GM18909 (cell line): ENCODE data around the gene GAS6.
"Not testable (repeated sequence)": the region's sequence is repeated elsewhere in the genome, so short reads cannot be mapped to it uniquely, and the experiment has no call there.

Experiments
- ATAC-seq: cut with Tn5 transposase; IDR thresholded peaks from one replicate; pipeline ENCODE4 v1.9.1; 2021; ENCODE audit warnings: mild to moderate bottlenecking; ENCODE audit not compliant: unreplicated experiment, poor library complexity

The GAS6 gene

GRCh38 chr13:113863524-113864272 is at the start of gene GAS6:
Gene GAS6 (minus strand): TSS chr13:113864076. CDS start chr13:113863920, 156 bp downstream.
- ATAC-seq: no peak

DNA sequence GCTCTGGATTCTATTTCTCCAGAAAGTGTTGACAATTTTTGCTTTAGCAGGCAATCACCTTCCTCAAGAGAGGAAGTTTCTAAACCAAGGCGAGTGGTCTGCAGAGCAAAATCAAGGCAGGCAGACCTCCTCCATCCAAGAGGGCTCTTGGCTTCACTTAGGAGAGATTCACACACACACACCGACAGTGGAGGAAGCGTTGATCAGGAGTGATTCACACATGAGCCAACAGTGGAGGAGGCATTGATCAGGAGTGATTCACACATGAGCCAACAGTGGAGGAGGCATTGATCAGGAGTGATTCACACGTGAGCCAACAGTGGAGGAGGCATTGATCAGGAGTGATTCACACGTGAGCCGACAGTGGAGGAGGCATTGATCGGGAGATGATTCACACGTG is 49.5 kb upstream of the GAS6 start:
- ATAC-seq: not testable (repeated sequence)

DNA sequence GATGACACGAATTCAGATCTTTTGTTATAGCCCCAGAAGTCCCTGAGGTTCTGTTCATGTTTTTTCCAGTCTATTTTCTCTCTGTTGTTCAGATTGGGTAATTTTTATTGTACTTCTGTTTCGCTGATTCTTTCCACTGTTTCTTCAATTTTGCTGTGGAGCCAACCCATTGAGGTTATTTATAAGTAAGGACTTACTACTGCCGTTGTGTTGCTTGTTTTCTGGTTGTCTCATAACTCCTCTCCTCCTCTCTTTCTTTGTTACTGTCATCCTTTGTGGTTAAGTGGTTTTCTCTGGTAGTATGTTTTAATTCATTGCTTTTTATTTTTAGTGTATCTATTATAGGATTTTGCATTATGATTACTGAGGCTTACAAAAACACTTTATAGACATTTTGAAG is 48.7 kb upstream of the GAS6 start:
- ATAC-seq: no peak

- ATAC-seq: no peak
Measured at GRCh38 chr13:113907635-113908617, 44.0 kb upstream of the GAS6 start.

GRCh38 chr13:113906571-113906970 is 42.7 kb upstream of the GAS6 start:
- ATAC-seq: no peak

DNA sequence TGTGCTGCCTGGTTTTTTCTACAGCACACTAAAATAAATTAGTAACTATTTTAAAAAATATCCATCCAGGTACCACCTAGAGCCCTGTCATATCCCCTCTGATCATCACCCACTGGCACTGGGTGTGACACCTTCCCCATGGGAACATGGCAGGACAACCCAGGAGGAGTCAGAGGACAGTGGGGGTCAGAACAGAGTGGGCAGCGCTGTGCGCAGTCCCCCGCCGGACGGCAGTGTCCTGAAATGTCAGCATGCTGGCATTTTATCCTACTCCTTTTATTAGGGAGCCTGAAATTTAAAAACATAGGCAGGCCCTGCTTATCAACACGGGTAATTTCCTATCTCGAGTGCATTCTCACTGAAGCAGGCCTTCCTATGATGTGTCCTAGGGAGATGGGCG is 42.1 kb upstream of the GAS6 start:
- ATAC-seq: no peak

GRCh38 chr13:113905018-113905417 is 41.1 kb upstream of the GAS6 start:
- ATAC-seq: no peak

GRCh38 chr13:113904411-113904810 is 40.5 kb upstream of the GAS6 start:
- no peak for ATAC-seq

DNA sequence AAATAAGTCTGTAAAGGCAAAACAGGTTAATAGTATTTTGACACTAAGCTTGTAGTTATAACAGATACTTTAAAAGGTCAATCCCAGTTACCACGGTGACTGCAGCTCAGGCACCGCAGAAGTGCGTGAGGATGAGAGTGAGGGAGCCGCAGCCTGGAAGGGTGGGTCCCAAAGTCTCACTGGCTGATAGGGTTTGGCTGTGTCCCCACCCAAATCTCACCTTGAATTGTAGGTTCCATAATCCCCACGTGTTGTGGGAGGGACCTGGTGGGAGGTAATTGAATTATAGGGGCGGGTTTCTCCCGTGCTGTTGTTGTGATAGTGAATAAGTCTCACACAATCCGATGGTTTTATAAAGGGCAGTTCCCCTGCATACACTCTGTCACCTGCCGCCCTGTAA is 40.0 kb upstream of the GAS6 start:
- ATAC-seq: no peak

- no peak for ATAC-seq
Measured at GRCh38 chr13:113902986-113903775, 39.3 kb upstream of the GAS6 start.

DNA sequence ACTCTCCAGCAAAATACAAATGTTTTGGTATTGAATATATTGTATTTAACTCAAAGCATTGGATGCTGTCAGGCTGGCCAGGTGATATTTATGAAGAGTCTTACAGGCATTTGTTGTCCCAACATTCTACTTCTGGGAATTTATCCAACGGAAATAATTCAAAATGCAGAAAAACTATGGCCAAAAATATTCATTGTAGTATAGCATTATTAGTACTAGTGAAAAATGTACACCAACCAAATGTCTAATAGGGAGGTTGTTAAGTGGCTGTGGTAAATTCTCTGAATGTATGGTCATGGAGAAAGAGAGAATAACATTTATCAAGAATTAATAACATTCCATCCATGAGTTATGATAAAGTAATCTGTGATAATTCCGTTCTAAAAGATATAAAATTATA is 38.6 kb upstream of the GAS6 start:
- no peak for ATAC-seq

DNA sequence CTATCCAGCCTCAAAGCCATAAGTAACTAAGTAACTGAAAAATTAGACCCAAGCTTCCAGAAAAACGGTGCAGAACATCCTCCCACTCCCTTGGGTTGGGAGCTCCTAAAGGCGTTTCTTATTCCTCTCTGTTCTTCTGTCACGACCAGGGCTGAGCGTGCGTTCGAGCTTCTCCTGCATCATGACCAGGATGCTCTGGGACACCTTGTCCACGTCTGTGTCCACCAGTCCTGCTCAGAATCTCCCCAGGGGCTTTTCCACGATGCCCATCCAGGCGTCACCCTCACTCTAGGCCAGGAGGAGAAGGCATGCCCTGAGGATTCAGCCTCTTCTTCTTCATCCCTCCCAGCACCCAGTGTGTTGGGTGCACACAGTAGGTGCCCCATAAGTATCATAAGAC is 37.8 kb upstream of the GAS6 start:
- ATAC-seq: no peak

DNA sequence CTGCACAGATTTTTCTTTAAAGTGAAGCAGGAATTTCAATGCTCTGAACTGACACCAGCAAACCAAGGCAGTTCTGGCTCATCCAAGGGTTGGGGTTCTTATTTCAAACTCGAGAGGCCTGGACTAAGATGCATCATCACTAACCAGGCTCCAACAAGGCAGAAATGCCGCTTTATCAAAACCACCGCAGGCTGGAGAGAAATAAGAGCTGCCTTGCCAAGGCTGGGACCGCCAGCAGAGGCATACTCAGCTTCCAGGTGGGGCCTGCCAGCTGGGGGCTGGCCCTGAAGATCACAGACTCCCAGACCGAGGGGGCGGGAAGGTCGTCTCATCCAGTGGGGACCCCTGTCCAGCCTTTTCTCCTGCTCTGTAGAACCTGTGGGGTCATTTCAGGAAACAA is 37.4 kb upstream of the GAS6 start:
- no peak for ATAC-seq

DNA sequence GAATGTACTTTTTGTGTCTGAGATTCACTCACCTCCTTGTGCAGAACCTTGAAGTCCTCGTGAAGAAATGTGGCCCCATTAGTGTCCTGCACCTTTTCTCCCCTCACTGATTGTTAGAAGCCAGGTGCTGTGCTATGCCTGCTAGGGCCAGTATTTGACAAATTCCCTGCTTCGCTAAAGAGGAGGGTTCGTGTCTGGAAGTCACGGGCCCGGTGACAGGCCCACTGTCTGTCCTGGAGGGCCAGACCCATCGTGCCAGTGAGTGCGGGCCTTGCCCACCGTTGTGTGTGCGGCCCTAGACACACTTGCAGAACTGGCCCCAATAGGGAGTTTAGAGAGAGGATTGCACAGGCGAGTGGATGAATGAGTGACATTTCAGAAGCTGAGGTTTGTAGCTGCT is 36.8 kb upstream of the GAS6 start:
- no peak for ATAC-seq

DNA sequence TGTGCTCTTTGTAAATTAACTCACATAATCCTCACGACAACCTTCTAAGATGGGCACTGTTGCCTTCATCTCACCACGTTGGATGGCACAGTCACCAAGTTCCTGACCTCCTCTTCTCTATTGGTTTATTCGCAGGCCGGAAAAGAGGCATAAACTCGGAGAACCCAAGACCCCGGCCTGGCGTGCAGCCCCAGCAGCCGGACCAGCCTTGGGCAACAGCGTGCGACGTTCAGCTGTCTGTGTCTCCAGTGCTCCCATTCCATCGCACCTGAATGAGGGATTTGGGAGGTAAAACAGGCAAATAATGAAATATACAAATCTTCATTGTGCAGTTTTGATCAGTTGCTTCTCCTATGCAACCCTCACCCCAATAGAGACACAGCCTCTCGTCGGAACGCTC is 34.5 kb upstream of the GAS6 start:
- no peak for ATAC-seq

- no peak for ATAC-seq
Measured at GRCh38 chr13:113897966-113898365, 34.1 kb upstream of the GAS6 start.

GRCh38 chr13:113897161-113897560 is 33.3 kb upstream of the GAS6 start:
- ATAC-seq: no peak

GRCh38 chr13:113895436-113895835 is 31.6 kb upstream of the GAS6 start:
- no peak for ATAC-seq

DNA sequence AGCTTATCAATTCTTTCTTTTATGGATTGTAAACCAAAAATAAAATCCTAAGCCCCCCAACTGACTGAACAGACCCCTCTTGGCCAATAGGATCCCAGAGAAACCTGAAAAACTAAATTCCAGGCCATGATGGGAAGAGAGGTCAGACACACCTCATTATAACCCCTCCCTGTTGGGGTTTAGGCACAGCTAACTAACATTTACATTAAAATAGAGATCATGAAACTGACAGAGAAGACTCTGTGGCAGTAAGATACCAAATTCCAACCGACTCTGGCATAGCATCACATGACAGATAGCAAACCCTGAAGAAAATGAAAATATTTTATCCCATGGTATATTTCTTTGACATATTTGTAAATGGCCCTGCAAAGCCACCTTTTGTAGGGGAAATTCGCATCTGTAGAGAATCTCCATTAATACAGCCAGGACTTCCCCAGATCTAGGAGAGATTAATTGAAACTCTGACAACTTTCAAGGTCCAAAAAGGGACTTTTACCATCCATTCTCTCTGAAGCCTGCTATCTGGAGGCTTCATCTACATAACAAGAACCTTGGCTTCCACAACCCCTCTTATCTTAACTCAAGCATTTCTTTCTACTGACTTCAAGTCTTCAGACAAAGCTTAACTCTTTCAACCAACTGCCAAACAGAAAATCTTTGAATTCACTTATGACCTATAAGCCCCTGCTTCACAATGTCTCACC is 27.1 kb upstream of the GAS6 start:
- ATAC-seq: no peak

GRCh38 chr13:113889467-113889866 is 25.6 kb upstream of the GAS6 start:
- ATAC-seq: no peak
